NCI-H748 (cell line): ENCODE results near the gene KRTAP5-1.
A peak's percentile ranks its signal among the peaks of the same experiment; 100 is the strongest.

Experiments used
- DNase-seq: peaks from one replicate; lab custom pipeline; 2025; ENCODE audit not compliant: unreplicated experiment; lab: John Stamatoyannopoulos, UW

Gene KRTAP5-1

DNA sequence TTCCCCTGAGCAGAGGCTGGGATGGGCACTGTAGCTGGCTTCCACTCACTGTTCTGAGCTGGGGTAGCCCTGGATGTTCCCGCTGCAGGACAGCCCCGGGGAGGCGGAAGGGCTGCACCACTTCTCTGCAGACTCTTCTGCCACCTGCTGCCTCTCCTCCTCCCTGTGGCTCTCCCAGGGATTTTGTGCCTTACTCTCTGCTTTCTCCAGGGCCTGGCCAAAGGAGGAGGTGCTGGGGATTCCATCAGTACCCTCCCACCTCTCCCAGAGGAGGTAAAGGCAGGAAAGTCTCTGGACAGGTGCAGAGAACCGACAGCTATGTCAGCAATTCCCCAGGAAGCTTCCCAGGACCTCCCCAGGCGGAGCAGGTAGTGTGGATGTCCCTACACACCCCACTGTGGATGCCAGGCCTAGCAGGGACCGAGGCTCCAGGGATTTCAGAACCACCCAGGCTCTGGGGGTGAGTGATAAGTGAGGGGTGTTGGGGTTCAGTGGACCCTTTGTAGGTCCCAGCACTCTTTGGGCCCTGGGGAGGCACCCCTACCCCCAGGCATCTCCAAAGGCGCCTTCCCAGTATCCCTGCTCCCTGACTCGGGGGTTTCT lies 24.3 kb downstream of the KRTAP5-1 start:
- no peak for DNase-seq

DNA sequence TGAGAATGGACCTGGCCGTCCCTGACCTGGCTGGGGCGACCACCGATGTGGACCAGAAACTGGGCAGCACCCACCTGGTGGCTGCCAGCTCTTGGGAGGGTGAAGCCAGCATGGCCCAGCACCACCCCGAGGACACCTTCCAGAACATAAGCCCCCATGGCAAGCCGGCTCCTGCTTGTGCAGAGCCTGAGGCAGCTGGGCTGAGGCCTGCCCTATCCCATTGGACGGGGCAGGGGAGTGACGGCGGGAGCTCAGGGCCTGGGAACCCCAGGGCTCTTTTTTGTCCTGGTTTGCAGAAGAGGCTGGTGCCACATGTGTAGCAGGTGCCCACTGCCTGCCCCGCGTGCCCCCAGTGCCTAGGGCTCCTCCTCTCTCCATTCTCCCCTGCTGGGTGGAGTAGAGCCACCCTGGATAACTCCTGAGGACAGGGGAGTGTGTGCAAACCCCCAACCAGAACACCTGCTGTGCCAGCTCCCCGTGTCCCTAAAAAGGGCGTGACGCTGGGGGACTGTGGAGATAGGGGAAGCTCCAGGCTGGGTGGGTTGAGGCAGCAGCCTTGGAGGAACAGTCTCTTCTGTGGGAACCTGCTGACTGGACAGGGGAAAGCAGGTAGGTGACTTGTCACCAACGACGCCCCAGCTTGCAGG lies 25.0 kb downstream of the KRTAP5-1 start:
- no peak for DNase-seq

DNA sequence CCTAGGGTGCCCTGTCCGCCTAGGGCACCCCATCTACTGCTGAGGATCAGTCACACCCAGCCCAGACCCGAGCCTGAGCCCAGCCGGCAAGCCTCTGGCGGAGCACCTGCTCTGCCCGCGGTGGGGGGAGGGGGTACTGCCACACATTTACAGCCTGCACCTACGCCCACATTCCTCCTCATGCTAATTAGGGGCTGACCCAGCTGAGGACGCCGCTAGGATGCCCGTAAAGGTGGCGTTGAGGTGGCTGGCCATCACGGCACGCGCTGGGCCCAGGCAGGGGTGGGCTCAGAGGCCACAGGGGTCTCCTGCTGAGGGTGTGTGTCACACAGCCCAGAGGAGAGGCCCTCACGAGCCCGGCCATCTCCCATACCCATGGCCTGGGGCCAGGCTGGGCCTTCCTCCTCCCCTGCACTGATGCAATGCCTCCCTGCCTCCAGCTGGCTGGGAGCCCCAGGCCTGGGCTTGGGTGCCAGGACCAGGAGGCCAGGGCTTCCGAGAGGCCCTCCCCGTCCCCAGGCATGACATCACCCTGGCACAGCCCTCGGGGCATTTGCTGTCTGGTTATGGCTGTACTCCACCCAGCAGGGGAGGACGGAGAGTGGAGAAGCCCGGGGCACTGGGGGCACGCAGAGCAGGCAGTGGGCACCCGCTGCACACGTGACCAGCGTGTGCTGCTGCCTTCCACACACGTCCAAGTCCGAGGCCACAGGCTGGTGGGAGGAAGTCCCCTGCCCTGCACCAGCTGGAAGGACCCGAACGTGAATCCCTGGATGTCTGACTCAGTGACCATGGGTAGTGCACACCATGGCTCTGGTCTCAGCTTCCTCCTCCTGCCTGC lies 25.8 kb downstream of the KRTAP5-1 start:
- no peak for DNase-seq

DNA sequence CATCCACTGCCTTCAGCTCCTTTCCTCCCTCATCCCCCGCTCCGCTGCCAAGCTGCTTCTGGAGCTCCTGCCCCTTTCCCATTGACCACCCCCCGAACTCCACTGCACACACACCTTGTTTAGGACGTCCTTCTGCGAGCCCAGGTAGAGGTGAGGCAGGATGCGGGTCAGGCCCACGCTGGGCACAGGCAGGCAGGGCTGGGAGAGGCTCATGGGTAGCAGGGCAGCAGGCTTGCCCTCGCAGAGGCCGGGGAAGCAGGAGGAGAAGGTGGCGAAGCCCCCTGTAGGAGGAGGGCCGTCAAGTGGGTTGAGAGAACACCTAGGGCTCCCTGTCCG lies 26.3 kb downstream of the KRTAP5-1 start:
- DNase-seq, result no peak

DNA sequence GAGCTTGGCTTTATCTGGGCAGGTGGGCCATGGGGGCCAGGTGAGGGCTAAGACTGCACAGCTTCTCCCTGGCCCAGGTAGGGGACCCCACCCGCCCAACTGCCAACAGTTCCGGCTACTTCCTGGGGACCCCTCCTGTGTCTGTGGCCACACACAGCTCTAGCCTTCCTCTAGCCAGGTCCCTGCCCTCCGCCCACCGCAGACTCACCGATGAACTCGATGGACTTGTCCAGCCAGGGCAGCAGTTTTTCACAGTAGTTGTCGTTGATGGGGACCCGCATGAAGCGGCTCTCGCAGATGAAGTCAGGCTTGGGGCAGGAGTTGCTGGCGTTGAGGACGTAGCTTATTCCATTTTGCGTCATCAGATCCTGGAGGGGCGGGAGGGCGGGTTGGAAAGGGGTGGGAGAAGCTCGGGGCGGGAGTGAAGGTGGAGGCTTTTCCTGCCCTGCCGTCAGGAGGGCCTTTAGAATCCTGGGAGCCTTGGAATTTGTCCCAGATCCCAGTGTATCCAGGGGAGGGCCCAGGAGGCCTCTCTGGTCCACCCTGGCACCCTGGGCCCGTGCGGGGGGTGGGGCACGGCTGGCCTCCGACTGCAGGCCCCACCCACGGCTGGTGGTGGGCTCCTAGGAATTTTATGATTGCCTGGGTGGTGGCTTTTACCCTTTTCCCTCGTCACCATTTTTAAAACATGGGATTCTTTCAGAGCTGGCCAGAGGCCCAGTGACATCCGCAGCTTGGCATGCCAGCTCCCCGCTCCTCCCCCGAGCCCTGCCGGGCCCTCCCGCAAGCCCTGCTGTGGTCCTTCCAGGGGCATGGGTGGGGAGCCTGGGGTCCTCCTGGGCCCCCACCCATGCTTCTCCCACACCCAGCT lies 26.9 kb downstream of the KRTAP5-1 start:
- DNase-seq, result no peak

DNA sequence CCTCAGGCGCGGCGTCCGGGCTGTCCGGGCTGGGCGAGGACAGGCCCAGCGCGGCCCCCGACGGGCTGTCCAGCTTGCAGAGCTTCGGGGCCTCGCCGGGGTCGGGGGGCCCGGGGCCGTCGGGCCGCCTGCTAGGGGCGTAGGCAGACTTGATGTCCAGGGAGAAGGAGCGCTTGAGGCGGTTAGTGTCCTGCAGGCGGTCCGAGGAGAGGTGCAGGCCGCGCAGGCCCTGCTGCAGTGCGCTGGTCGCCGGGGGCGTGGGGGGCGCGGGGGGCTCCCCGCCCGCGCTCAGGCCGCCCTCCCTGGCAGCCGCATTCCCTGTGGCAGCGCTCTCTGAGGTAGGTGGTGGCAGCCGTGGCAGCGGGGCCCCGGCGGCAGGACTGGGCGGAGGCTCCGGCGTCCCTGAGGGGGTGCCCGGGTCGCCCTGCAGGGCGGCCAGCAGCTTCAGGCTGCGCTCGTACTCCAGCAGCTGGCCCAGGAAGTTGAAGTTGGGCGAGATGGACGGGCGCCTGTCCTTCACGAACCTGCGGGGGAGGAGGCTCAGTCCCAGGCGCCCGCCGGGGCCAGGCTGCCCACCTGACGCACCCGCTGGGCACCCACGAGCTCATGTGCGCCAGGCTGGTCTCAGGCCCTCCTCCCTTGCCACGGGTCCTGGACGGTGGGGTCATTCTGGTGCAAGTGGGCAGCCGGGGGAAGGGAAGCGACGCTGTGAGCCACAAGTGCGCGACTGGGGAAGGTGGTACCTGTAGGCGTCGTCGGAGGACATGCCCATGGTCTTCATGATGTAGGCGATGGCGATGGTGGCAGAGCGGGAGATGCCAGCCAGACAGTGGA lies 27.8 kb downstream of the KRTAP5-1 start:
- DNase-seq, result no peak

DNA sequence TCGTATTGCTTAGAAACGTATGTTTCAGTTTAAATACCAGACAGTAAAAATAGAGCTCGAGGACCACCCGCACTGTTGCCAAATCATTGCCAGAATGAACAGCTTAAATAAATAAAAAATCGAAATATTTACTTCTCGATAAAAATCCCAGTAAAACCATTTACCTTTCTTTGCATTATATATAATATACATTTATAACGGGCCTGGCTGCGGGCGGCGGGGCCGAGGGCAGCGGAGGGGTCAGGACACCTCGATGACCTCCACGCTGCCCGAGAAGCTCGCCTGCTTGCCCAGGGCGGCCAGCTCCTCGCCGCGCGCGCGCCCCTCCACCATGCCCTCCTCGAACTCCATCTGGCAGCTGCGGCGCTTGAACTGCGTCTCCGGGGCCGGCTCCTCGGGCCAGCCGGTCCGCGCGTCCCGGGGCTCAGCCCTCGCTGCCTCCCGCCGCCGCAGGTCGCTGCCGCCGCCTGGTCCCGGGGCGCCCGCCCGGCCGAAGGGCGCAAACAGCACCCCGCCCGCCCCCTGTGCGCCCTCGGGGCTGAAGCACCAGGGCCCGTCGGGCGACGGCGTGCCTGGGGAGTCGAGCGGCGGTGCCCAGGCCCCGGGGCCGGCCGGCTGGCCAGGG lies 28.7 kb downstream of the KRTAP5-1 start:
- DNase-seq, result no peak

DNA sequence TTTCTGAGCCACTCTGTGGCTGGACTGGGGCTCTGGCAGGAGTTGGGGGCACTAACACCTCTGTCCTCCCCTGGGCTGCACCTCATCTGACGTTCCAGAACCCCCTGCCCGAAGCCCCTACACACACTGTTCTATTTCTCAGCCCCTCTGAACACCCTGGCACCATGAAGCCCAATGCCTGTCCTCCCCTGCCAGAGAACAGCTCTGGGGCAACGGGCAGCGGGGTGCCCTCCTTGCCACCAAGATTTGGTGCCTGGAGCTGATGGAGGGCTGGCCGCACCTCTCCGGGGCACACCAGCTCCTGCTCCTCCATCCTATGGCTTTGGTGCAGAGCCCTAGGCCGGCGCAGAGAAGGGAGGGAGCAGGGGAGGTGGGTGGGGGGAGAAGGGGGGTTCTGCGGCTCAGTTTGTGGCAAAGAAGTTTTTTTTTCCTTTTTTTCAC lies 29.4 kb downstream of the KRTAP5-1 start:
- DNase-seq, result no peak

DNA sequence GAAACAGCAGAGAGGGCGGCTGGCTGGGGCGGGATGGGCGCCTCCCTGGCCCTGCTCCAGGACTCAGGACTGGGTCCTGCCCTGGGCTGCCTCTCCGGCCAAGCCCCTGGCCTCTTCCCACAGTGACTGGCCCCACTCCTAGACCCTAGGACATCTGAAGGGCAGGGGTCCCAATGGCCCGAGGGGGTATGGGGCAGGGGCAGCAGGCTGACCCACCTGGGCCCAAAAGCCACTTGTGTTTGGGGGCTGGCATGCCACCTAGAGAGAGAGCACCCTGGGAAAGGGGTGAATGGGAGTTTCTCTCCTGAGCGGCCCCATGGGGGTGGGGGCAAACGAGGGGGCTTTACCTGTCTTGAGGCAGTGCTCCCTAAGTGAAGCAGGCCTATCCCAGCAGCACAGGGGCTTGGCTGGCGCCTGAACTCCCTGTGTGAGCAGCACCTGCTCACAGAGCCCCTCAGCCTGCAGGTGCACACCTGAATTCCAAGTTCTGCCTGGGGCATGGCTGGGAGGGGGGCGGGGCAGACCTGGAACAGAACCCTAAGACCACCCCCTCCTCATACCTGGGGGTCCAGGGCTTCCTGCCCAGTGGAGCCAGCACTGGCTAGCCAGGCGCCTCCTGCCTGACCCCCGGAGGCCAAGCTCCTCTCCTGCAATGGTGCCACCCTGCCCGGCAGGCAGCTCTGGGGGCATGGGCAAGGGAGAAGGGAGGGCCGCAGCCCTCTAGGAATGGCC lies 29.9 kb downstream of the KRTAP5-1 start:
- DNase-seq, result no peak

DNA sequence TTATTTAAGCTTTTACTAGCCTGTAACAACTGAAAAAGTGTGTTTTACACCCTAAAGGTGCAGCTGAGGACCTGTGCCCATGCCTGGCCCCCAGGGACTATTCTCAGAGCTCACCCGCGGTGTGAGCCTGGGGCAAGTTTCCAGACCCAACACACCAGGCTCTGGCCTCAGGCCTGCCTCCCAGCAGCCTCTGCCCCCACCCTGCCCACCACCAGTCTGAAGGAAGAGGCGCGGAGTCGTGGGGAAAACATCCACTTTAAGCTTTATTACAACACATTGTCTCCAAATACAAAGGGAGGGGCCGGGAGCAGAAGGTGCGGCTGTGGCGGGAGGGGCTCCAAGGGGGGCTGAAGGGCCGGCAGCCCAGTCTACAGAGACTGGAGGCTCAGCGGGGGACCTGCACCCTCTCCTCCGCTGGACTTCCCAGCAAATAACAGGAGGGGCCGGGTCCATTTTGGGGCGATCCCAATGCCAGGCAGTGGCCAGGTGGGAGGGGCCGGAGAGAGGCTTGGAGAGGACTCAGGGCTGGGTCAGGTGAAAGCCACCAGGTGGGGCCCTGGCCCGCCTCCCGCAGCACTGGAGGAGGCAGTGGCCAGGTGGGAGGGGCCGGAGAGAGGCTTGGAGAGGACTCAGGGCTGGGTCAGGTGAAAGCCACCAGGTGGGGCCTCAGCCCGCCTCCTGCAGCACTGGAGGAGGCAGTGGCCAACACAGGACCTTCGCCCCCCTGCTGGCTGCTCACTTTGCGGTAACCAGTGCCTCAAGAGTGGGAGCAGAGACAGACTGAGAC lies 31.1 kb downstream of the KRTAP5-1 start:
- peak; percentile 81 for DNase-seq

DNA sequence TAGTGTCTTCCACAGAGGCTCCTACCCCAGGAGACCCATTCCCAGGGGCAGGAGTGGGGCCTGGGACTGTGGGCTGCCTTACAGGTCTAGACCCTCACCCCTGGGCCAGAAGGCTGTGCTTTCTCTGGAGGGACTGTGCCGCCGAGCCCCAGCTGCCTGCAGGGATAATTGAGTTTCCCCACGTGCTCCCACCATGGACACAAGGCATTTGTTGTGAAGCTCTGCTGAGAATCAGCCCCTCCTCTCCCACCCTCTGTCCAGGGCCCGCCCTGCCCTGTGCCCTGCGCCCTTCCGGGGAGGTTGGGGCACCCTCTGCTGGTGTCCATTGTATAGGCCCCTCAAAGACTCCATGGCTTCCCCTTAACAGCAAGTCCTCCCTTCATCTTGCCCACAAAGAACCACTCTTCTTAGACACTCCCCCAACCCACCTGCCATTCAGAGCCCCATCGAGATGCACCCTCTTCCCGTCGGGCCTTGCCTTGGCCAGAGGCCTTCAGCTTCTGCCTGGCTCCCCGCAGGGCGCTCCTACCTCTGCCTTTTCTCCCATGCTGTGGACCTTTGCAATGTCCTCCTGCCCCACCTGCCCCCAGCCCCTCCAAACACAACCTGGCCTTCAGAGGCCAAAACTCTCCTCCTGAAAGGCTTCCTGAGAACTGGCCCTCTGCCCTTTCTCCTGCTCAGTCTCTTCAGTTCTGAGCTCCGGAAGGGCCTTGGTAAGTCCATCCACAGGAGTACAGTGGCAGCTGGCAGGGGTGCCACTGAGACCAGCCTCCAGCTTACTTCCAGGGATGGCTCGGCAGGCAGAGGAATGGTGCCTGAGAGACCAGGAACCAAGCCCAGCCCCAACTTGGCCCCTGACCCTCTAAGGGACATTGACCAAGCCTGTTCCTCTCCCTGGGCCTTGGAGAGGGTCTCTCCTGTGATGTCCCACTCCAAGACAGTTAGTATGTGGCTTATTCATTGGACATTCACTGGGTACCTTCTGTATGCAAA lies 35.4 kb downstream of the KRTAP5-1 start:
- DNase-seq, result no peak

DNA sequence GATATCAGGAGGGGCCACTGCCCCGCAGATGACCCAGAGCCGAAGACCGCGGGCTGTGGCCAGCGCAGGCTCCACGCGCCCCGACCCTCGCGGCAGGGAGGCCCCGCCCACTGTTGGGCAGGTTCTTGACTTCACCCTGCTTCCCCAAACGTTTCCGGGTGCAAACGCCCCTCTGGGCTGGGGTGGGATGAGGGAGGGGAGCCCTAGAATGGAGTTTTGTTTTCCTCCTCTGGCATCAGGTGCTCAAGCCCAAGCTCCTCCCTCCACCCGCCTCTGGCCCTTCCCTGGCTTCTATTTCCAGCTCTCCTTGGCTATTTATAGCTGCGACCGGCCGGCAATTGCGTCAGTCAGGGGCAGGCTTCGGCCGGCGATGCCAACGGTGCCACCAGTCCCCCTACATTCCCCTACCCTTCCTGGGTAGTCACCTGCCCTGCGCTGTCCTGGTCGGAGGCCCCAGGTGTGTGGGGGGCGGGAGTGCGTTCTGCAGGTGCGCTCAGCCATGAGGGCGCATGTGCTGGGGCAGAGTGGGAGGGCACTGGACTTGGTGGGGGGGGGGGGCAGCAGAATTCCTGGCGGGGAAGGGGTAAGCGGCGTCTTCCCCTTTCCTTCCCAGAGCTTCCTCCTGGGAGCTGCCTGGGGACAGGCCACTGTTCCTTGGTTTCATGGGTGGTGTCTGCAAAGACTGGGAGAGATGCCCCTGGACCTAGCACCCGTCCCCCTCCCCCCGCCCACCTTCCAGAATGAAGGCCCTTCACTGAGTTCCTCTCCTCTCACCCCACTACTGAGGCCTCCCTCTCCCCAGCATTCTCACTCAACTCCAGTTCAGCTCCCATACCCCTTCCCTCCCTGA lies 36.6 kb downstream of the KRTAP5-1 start:
- DNase-seq, result peak; percentile 86

DNA sequence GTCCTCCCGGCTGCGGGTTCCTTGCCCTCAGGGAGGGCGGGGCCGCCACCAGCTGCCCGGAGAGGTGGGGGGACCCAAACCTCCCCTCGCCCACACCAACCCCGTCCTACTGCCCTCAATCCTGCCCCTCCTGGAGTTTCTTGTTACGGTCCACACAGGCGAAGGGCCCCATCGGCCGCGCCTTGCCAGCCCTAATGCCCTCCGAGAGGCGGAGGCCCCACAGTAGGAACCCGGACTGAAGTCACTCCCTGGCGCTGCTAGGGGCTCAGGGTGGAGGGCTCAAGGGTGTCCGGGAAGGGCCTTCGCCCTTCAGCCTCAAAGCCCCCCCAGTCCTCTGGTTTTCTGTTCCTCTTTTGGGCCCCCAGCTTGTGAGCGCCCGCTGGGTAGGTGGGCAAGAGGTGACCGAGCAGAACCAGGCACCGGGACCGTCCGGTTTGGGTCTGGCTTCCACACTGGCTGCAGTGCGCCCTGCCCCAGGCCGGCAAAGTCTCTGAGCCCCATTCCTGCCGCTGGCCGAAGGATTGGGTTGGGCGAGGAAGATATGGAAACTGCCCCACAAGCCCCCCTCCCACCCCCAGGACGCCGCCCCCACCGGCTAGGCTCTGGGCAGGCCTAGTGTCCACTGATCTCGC lies 37.5 kb downstream of the KRTAP5-1 start:
- DNase-seq, result no peak

DNA sequence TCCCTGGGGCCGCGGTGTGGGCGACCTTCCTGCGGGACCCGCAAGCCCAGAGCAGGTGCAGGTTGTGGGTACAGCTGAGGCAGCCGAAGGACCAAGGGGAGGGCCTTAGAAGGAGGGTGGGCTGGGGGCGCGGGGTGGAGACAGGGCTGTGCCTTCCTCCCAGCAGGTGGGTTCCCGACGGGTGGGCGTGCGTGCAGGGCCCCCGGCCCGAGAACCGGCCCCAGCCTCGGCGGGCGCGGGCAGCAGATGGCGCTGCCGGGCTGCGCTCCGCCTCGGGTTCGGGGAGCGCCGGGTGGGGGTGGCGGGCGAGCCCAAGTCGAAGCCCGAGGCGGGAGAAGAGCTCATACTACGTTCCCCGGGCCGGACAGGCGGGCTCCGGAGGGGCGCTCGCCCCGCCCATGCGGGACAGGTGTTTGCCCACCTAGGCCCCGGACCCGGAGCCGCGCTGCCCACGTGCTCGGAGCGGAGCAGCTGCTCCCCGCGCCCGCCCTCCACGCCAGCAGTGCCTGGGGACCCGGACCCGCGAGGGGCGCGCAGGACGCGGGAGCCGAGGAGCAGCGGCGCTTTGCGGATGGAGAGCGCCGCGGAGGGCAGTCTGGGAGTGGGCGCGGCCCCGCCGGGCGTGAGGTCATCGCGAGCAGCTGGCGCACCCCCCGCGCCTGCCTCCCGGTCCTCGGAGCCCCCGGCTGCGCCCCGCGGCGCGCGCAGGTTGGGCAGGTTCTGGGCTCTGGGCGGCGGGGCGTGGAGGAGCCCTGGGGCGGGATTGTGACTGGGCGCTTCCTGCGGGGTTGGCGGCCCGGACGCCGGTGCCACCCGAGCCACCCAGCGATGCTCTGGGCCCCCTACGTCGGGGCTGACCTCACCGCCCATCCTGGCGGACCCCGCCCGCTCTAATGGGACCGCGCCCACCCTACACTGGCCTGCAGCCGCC lies 38.3 kb downstream of the KRTAP5-1 start:
- peak; percentile 92 for DNase-seq

DNA sequence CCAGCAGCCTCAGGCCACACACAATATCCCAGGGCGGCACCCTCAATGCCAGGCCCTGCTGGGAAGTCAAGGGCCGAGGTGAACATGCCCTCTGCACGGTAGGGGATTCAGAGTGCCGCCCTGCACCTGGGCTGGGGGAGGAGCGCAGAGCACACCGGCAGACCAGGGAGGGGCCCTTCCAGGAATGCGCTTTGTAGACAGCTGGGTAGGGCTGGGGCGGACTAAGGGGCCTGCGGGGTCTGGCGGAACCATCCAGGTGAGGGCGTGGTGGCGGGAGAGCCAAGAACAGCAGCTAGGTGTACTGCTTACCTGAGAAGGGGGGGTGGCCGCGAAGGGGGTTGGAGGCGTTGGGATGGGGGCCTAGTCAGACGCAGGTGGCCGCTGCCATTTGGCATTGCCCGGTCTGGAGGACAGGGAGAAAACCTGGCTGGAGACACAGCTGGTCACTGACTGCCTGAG lies 39.0 kb downstream of the KRTAP5-1 start:
- DNase-seq, result peak; percentile 83
